Measurements from ENCODE around the gene TSEN15.

- TF ChIP-seq CTCF (IDR thresholded peaks at IDR 0.05) (no peak), EP300 (IDR thresholded peaks at IDR 0.05) (no peak), POLR2A (IDR thresholded peaks at IDR 0.05) (no peak), POLR2AphosphoS5 (IDR thresholded peaks at IDR 0.05) (no peak)
Measured at GRCh38 chr1:184096005-184096404, 44.5 kb downstream of the TSEN15 start.

Measured in suprapubic skin (tissue), 4 donors.